Naive thymus-derived CD4-positive, alpha-beta T cell (primary cell): ENCODE data around the gene ASPG. TPM values are rescaled to one million over a fixed set of nuclear protein-coding genes. Genes with fewer than 3 reads are reported as not detected.

Source experiments
- ATAC-seq: fragments of 150-1000 bp; cut with Tn5 transposase; 2 replicates; pipeline ENCODE4 v1.10.0; 2021; ENCODE audit warnings: mild to moderate bottlenecking, moderate library complexity
- CTCF ChIA-PET: fragments of 350-600 bp; sonication (Branson Sonifier 250); formaldehyde crosslinking; loops from one replicate; lab custom pipeline; 2021; ENCODE audit warnings: antibody characterized with exemption; lab: Charles Lee
- POLR2A ChIA-PET: fragments of 350-600 bp; sonication (Branson Sonifier 250); formaldehyde crosslinking; loops from one replicate; lab custom pipeline; 2021; ENCODE audit warnings: antibody characterized with exemption, inconsistent platforms; lab: Charles Lee
- DNase-seq, 9 donors: peaks; one replicate each; pipeline versions ENCODE4 v3.0.0 to v3.0.0-alpha.2; 2020 to 2022; ENCODE audit warnings: mixed read lengths in 1 of 9
- H3K27ac ChIP-seq: one replicate; pipeline ENCODE4 v1.7.0; 2013; ENCODE audit warnings: mild to moderate bottlenecking, low read depth, low read length, moderate library complexity
- H3K27me3 ChIP-seq, 2 donors: one replicate each; pipeline ENCODE4 v1.7.0; 2013; ENCODE audit warnings: low read length in 2 of 2, mild to moderate bottlenecking in 2 of 2, moderate library complexity in 2 of 2; ENCODE audit not compliant: control insufficient read depth in 2 of 2, insufficient read depth in 2 of 2
- H3K36me3 ChIP-seq, 3 experiments: 1 replicate in 2 of 3; 2 replicates in 1 of 3; pipeline ENCODE4 v1.7.0; 2013; ENCODE audit warnings: low read length in 3 of 3, mild to moderate bottlenecking in 3 of 3, moderate library complexity in 1 of 3; ENCODE audit not compliant: insufficient read depth in 3 of 3, control insufficient read depth in 2 of 3
- H3K4me1 ChIP-seq, 2 donors: one replicate each; pipeline ENCODE4 v1.7.0; 2013; ENCODE audit warnings: low read length in 2 of 2, mild to moderate bottlenecking in 2 of 2, moderate library complexity in 1 of 2; ENCODE audit not compliant: control insufficient read depth in 2 of 2, insufficient read depth in 2 of 2
- H3K4me3 ChIP-seq: 2 replicates; pipeline ENCODE4 v1.7.0; 2013; ENCODE audit warnings: mild to moderate bottlenecking, low read length
- H3K9me3 ChIP-seq, 3 experiments: 1 replicate in 2 of 3; 2 replicates in 1 of 3; pipeline ENCODE4 v1.7.0; 2013; ENCODE audit warnings: low read length in 3 of 3; ENCODE audit not compliant: control insufficient read depth in 2 of 3
- H3K27ac Mint-ChIP-seq, 9 donors: one replicate each; pipeline ENCODE4 v1.8.0; 2020 to 2022; ENCODE audit warnings: mixed read lengths in 9 of 9, mild to moderate bottlenecking in 8 of 9, moderate library complexity in 5 of 9, inconsistent platforms in 2 of 9
- H3K27me3 Mint-ChIP-seq, 5 donors: one replicate each; pipeline ENCODE4 v1.8.0; 2021 to 2022; ENCODE audit warnings: mixed read lengths in 5 of 5, mild to moderate bottlenecking in 1 of 5
- H3K36me3 Mint-ChIP-seq, 5 donors: one replicate each; pipeline ENCODE4 v1.8.0; 2020 to 2022; ENCODE audit warnings: mixed read lengths in 5 of 5, mild to moderate bottlenecking in 3 of 5, inconsistent platforms in 1 of 5
- H3K4me1 Mint-ChIP-seq, 7 donors: one replicate each; pipeline ENCODE4 v1.8.0; 2020 to 2022; ENCODE audit warnings: mixed read lengths in 7 of 7, mild to moderate bottlenecking in 3 of 7, inconsistent platforms in 1 of 7
- H3K4me3 Mint-ChIP-seq, 10 donors: one replicate each; pipeline ENCODE4 v1.8.0; 2020 to 2022; ENCODE audit warnings: mild to moderate bottlenecking in 10 of 10, mixed read lengths in 10 of 10, moderate library complexity in 6 of 10, inconsistent platforms in 2 of 10
- H3K9me3 Mint-ChIP-seq, 11 donors: one replicate each; pipeline ENCODE4 v1.8.0; 2020 to 2022; ENCODE audit warnings: mixed read lengths in 11 of 11, mild to moderate bottlenecking in 4 of 11, inconsistent platforms in 1 of 11, moderate library complexity in 1 of 11
- intact Hi-C, 2 donors: fragments of 100-400 bp; cut with micrococcal nuclease; formaldehyde crosslinking; loops; one replicate each; pipeline ENCODE4 v1.15.1; 2023
- polyA plus RNA-seq, 2 donors: library from polyadenylated mRNA; unstranded; fragments of 300-500 nt; fragmentation: Illumina TruSeq; gene quantifications; one replicate each; pipeline ENCODE4 v1.2.3, GENCODE V29; 2021
- total RNA-seq, 6 experiments: library from RNA in 5 of 6; stranded (reverse) in 5 of 6; gene quantifications; 1 replicate in 5 of 6; 2 replicates in 1 of 6; pipeline ENCODE4 v1.2.3 and lab custom pipeline; 2021 to 2026

ASPG gene
- total and polyA plus RNA-seq, 7 experiments from 2014 or later: 0.11 to 0.38 TPM; not detected in 5

DNA sequence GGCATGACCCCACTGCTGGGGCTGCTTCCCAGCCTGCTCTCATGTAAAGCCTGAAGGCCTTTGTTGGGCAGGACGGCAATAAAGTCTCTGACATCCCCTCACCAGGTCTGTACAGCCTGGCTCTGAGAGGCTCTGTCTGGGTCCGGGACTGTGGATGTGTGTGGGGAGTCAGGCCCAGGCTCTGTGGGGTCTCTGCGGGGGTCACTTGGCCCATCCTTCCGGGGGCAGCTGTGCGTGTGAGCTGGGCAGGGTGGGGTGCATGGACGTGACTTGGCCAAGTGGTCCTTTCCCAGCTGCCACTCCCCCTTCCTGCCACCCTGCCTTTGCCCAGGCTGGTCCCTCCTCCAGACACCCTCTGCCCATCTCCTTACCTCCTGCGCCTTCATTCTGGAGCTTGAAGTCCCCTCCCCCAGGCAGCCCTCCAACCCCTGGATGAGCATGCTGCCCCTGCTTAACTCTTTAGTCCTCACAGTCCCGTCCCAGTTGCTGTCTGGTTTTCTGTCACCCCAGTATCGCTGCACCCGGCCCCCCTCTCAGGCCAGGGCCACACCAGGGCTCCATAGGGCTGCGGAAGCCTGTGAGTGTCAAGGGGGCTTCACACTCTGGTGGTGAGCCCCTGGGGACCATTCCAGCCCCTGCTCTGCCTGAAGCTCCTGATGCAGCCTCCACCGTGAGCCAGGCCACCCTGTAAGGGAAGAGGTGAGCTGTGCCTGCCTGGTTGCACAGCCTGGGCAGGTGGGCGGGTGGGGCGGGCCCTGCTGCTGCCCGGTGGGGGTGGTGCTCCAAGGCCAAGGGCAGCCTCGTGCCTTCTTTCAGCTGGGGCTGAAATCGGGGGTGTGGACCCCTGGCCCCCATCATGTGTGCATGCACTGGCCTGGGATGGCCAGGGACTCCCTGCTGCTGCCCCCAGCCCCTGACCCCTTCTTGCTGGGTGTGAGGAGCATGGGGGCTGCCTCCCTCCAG, 27.4 kb downstream of the ASPG start:
- Mint-ChIP-seq H3K27me3 (peaks cover 0 to 14% (median 10%) of the 10 kb centered on the region in 5 donors), H3K4me1 (peaks cover 0 to 3% (median 0%) of the 10 kb centered on the region in 7 donors), H3K9me3 (no peaks in the 10 kb centered on the region), H3K36me3 (no peaks in the 10 kb centered on the region), H3K4me3 (no peak overlapping the region), H3K27ac (no peak overlapping the region)
- ATAC-seq: no peak
- Histone ChIP-seq H3K4me1 (no peaks in the 10 kb centered on the region), H3K27ac (no peak overlapping the region), H3K4me3 (no peak overlapping the region), H3K36me3 (no peaks in the 10 kb centered on the region), H3K27me3 (no peaks in the 10 kb centered on the region), H3K9me3 (no peaks in the 10 kb centered on the region)
- intact Hi-C loops: no loop called here
- POLR2A ChIA-PET: no interaction called here
- CTCF ChIA-PET: no interaction called here
- no peak for DNase-seq

DNA sequence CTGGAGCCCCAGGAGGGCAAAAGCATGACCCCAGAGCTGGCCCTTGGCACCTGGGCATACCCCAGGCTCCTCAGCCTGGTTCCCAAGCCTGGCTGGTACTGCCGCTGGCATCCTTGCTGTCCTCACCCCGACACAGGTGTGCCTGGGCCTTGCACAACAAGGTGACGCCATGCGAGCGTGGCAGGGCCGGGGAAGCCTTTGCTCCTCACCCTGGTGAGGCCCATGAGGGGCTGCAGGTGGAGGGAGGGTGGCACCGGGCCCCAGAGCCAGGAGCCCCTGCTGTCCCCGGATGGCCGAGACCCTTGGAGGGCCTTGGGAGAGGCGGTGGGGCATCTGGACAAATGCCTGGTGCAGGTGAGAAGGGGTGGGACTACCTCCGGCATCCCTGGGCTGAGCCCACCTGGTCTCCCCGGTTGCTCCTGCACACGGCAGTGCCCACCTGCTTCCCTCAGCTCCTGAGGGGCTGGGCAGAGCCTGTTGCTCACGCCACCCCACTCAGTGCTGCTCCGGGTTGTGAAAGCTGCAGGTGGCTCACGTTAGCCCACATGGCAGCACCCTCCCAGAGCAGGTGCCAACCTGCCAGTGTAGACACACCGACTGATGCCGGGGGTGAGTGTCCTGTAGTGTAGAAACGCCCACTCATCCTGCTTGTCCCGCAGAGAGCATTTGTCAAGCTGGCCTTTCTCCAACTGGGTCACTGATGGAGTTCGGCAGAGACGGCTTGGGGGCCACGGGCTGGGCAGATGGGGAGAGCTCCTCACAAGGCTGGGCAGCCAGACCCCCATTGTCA, 28.3 kb downstream of the ASPG start:
- no peaks in the 10 kb centered on the region for H3K27me3 ChIP-seq
- H3K36me3 Mint-ChIP-seq: no peaks in the 10 kb centered on the region
- CTCF ChIA-PET: no interaction called here

DNA sequence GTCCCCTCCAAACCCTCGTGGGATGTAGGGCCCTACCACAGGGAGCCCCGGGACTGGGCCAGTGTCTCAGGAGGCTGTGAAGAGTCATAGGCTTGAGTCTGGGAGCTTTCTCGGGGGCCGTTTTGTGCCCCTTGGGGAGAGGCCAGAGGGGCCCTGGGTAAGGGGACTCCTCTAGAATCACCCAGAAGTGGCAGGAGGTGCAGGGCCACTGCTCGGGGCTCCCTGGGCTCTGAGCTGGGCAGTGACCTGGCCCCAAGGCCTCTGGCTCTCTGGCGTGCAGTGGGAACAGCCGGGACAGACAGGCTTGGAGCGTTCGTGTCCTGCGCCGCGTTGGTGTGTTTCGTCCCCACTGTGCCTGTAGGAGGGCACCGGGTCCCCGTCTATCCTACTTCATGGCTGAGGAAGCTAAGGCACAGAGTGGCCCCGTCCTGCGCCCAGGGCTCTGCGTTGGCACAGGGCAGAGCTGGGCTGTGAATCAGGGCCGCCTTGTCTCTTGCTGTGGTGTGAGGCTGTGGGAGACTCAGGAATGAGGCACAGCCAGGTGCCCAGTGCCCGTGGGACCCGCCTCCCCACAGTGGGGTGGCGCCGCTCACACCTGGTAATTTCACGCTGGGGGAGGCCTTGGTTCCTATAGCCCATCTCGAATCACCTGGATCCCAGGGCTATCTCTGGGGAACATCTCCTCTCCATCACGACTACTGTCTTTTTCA, 29.1 kb downstream of the ASPG start:
- Histone ChIP-seq H3K4me1 (no peaks in the 10 kb centered on the region), H3K27me3 (no peaks in the 10 kb centered on the region), H3K36me3 (no peaks in the 10 kb centered on the region), H3K9me3 (no peaks in the 10 kb centered on the region), H3K4me3 (no peak overlapping the region), H3K27ac (no peak overlapping the region)
- Mint-ChIP-seq H3K27ac (no peak overlapping the region), H3K9me3 (no peaks in the 10 kb centered on the region), H3K27me3 (peaks cover 0 to 31% (median 24%) of the 10 kb centered on the region in 5 donors), H3K4me3 (peak overlapping the region in 4 of 10 donors; percentile 12 to 69 (median 21)), H3K4me1 (peaks cover 0 to 3% (median 0%) of the 10 kb centered on the region in 7 donors), H3K36me3 (no peaks in the 10 kb centered on the region)
- no peak for DNase-seq
- POLR2A ChIA-PET: no interaction called here
- CTCF ChIA-PET: interaction anchor here (0.6 kb wide), 1 partner anchor 1234 kb away, joined by 3 read pairs; no protein-coding TSS in a partner anchor
- ATAC-seq: no peak
- intact Hi-C loops: no loop called here

More for the DNA sequence above, 28.3 kb downstream of the ASPG start:
- Mint-ChIP-seq H3K4me3 (no peak overlapping the region), H3K9me3 (no peaks in the 10 kb centered on the region), H3K27ac (no peak overlapping the region), H3K4me1 (peaks cover 0 to 3% (median 0%) of the 10 kb centered on the region in 7 donors), H3K27me3 (peaks cover 0 to 24% (median 16%) of the 10 kb centered on the region in 5 donors)
- POLR2A ChIA-PET: no interaction called here
- DNase-seq (no peak), ATAC-seq (no peak)
- H3K4me3 ChIP-seq: no peak overlapping the region
- H3K4me1 ChIP-seq: no peaks in the 10 kb centered on the region
- intact Hi-C loops: no loop called here
- no peaks in the 10 kb centered on the region for H3K9me3 ChIP-seq
- no peak overlapping the region for H3K27ac ChIP-seq
- no peaks in the 10 kb centered on the region for H3K36me3 ChIP-seq

DNA sequence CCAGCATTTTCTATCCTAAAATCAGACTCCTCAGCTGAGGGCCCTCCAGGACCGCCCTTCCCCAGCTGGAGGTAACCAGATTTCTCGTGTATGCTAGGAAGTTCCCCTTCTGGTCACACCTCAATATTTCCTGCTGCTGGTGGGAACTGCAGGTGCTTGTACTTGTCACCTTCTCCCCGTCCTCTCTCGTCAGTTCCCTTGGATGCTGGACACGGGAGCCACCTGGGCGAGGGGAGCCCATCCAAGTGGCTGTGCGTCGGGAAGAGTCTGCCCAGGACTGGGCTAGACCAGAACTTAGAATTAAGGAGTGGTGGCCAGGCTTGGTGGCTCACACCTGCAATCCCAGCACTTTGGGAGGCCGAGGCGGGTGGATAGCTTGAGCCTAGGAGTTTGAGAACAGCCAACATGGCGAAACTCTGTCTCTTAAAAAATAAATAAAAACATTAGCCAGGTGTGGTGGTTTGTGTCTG, 29.7 kb downstream of the ASPG start:
- no peak overlapping the region for H3K4me3 ChIP-seq
- H3K27me3 Mint-ChIP-seq: peaks cover 4 to 36% (median 30%) of the 10 kb centered on the region in 5 donors
- intact Hi-C loops: no loop called here
- peak overlapping the region in 7 of 10 donors; percentile 13 to 69 (median 45) for H3K4me3 Mint-ChIP-seq
- H3K4me1 Mint-ChIP-seq: peaks cover 0 to 3% (median 0%) of the 10 kb centered on the region in 7 donors
- no peak overlapping the region for H3K27ac Mint-ChIP-seq
- no peaks in the 10 kb centered on the region for H3K9me3 ChIP-seq
- H3K27ac ChIP-seq: no peak overlapping the region
- ChIA-PET CTCF (interaction anchor here (0.6 kb wide), 1 partner anchor 542 kb away, joined by 4 read pairs; no protein-coding TSS in a partner anchor), POLR2A (no interaction called here)
- H3K27me3 ChIP-seq: no peaks in the 10 kb centered on the region
- H3K4me1 ChIP-seq: no peaks in the 10 kb centered on the region
- no peaks in the 10 kb centered on the region for H3K36me3 Mint-ChIP-seq
- no peaks in the 10 kb centered on the region for H3K36me3 ChIP-seq
- no peaks in the 10 kb centered on the region for H3K9me3 Mint-ChIP-seq
- DNase-seq (no peak), ATAC-seq (no peak)

DNA sequence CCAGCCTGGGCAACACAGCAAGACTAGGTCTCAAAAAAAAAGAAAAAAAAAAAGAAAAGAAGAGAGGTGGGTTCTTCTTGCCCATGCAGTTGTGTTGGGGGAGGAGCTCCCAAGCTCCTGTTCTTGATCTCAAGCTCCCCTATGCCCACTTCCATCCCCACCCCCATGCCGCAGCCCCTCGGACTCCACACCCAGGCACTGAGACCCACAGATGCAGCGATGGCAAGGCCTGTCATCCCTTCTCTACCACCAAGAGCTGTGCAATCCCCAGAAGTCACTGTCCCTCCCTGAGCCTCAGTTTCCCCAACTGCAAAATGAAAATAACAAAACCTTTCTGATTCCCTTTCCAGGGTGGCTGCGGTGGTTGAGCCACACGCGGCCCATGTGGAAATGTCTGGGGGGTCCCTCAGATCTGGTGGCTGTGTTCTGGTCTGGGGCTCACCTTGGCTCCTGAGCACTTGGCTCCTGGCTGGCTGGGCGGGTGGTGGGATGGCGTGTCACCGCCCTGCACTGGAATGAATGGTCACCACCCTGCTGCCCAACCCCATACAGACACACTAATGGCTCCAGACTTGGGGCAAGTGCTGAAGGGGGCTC, 30.3 kb downstream of the ASPG start:
- peak in 1 of 9 donors; percentile 1 for DNase-seq
- POLR2A ChIA-PET: no interaction called here

More for the DNA sequence above, 30.3 kb downstream of the ASPG start:
- intact Hi-C loops: no loop called here
- no peaks in the 10 kb centered on the region for H3K36me3 ChIP-seq
- Mint-ChIP-seq H3K4me3 (peak overlapping the region in 9 of 10 donors; percentile 9 to 69 (median 55)), H3K27me3 (peaks cover 4 to 39% (median 36%) of the 10 kb centered on the region in 5 donors), H3K27ac (no peak overlapping the region), H3K4me1 (peaks cover 0 to 3% (median 0%) of the 10 kb centered on the region in 7 donors), H3K36me3 (no peaks in the 10 kb centered on the region), H3K9me3 (no peaks in the 10 kb centered on the region)
- CTCF ChIA-PET: interaction anchor here (0.6 kb wide), 2 partner anchors 14 to 543 kb away, joined by 4 to 5 read pairs; no protein-coding TSS in a partner anchor
- H3K4me3 ChIP-seq: no peak overlapping the region
- H3K27ac ChIP-seq: no peak overlapping the region
- no peaks in the 10 kb centered on the region for H3K27me3 ChIP-seq
- no peak for ATAC-seq
- no peaks in the 10 kb centered on the region for H3K9me3 ChIP-seq
- H3K4me1 ChIP-seq: no peaks in the 10 kb centered on the region
